KMS-11 (cell line): ENCODE measurements around the gene SCAPER.
"Not testable (repeated sequence)": the region's sequence is repeated elsewhere in the genome, so short reads cannot be mapped to it uniquely, and the experiment has no call there.

Experiments
- H2AFZ ChIP-seq: fragments of 200-600 bp; sonication (generic); 2 replicates; pipeline ENCODE4 v1.6.1; 2016; ENCODE audit warnings: antibody characterized with exemption, mixed run types, low read depth
- H3K27ac ChIP-seq: fragments of 200-600 bp; sonication (generic); 2 replicates; pipeline ENCODE4 v1.6.1; 2016; ENCODE audit warnings: mild to moderate bottlenecking, mixed run types
- H3K27me3 ChIP-seq: fragments of 200-600 bp; sonication (generic); 2 replicates; pipeline ENCODE4 v1.6.1; 2017; ENCODE audit warnings: mild to moderate bottlenecking, low read depth, mixed run types, moderate library complexity; ENCODE audit not compliant: insufficient read depth
- H3K36me3 ChIP-seq: fragments of 200-600 bp; sonication (generic); 2 replicates; pipeline ENCODE4 v1.6.1; 2017; ENCODE audit warnings: mild to moderate bottlenecking, mixed run types; ENCODE audit not compliant: insufficient read depth
- H3K4me1 ChIP-seq: fragments of 200-600 bp; sonication (generic); 2 replicates; pipeline ENCODE4 v1.6.1; 2016; ENCODE audit warnings: mild to moderate bottlenecking, low read depth, mixed run types; ENCODE audit not compliant: poor library complexity, severe bottlenecking
- H3K4me2 ChIP-seq: fragments of 200-600 bp; sonication (generic); 2 replicates; pipeline ENCODE4 v1.7.0; 2016; ENCODE audit warnings: mild to moderate bottlenecking, mixed run types
- H3K4me3 ChIP-seq: fragments of 200-600 bp; sonication (generic); IDR thresholded peaks from 2 replicates; pipeline ENCODE4 v1.6.1; 2017; ENCODE audit warnings: low read depth, low read length, mixed read lengths; ENCODE audit not compliant: insufficient read depth
- H3K79me2 ChIP-seq: fragments of 200-600 bp; sonication (generic); 2 replicates; pipeline ENCODE4 v1.6.1; 2016; ENCODE audit warnings: low read depth, mixed run types; ENCODE audit not compliant: insufficient read depth
- H3K9ac ChIP-seq: fragments of 200-600 bp; sonication (generic); 2 replicates; pipeline ENCODE4 v1.6.1; 2016; ENCODE audit warnings: mild to moderate bottlenecking, mixed run types
- H4K20me1 ChIP-seq: fragments of 200-600 bp; sonication (generic); 2 replicates; pipeline ENCODE4 v1.6.1; 2016; ENCODE audit warnings: mild to moderate bottlenecking, mixed run types; ENCODE audit not compliant: insufficient read depth
- CTCF ChIP-seq: fragments of 200-600 bp; sonication (generic); conservative IDR thresholded peaks from 2 replicates; pipeline ENCODE4 v1.6.1; 2017; ENCODE audit warnings: low read depth, mild to moderate bottlenecking, antibody characterized with exemption, low read length, moderate library complexity, mixed read lengths

SCAPER gene

GRCh38 chr15:76837474-76837873, 67.7 kb downstream of the SCAPER start:
- Histone ChIP-seq H3K79me2 (no peaks in the 10 kb centered on the region; the same call in 1 of the 2 replicates), H4K20me1 (no peaks in the 10 kb centered on the region), H3K9ac (no peak overlapping the region), H2AFZ (no peak overlapping the region), H3K4me2 (no peak overlapping the region), H3K27ac (no peak overlapping the region), H3K27me3 (no peaks in the 10 kb centered on the region), H3K4me3 (no peak overlapping the region), H3K36me3 (no peaks in the 10 kb centered on the region), H3K4me1 (no peaks in the 10 kb centered on the region)
- TF ChIP-seq CTCF, result no peak

- Histone ChIP-seq H3K4me1 (peaks cover 6% of the 10 kb centered on the region), H3K4me2 (no peak overlapping the region)
- no peak for TF ChIP-seq CTCF
These were observed 75.2 kb downstream of the SCAPER start for GRCh38 chr15:76829939-76830338.

GRCh38 chr15:76823890-76824289, 81.2 kb downstream of the SCAPER start:
- H3K36me3 ChIP-seq, result no peaks in the 10 kb centered on the region
- no peak overlapping the region for H2AFZ ChIP-seq
- H3K4me2 ChIP-seq, result no peak overlapping the region
- no peak for TF ChIP-seq CTCF
- H3K9ac ChIP-seq, result no peak overlapping the region
- peaks cover 6% of the 10 kb centered on the region for H3K4me1 ChIP-seq
- H3K79me2 ChIP-seq, result no peaks in the 10 kb centered on the region
- H3K27ac ChIP-seq, result no peak overlapping the region
- no peak overlapping the region for H3K4me3 ChIP-seq
- H3K27me3 ChIP-seq, result no peaks in the 10 kb centered on the region
- no peaks in the 10 kb centered on the region for H4K20me1 ChIP-seq

More at GRCh38 chr15:76829939-76830338, 75.2 kb downstream of the SCAPER start:
- Histone ChIP-seq H4K20me1 (no peaks in the 10 kb centered on the region), H3K9ac (no peak overlapping the region), H2AFZ (no peak overlapping the region), H3K27me3 (no peaks in the 10 kb centered on the region), H3K79me2 (no peaks in the 10 kb centered on the region; the same call in 1 of the 2 replicates), H3K27ac (no peak overlapping the region), H3K36me3 (no peaks in the 10 kb centered on the region), H3K4me3 (no peak overlapping the region)

- no peak overlapping the region for H3K4me3 ChIP-seq
- no peak overlapping the region for H3K4me2 ChIP-seq
- peaks cover 6% of the 10 kb centered on the region for H3K4me1 ChIP-seq
- no peaks in the 10 kb centered on the region for H3K36me3 ChIP-seq
- H3K27ac ChIP-seq, result no peak overlapping the region
- no peaks in the 10 kb centered on the region for H3K27me3 ChIP-seq
- H3K9ac ChIP-seq, result no peak overlapping the region
- no peak overlapping the region for H2AFZ ChIP-seq
- H4K20me1 ChIP-seq, result no peaks in the 10 kb centered on the region
- H3K79me2 ChIP-seq, result no peaks in the 10 kb centered on the region
- no peak for TF ChIP-seq CTCF
These were observed 81.8 kb downstream of the SCAPER start for GRCh38 chr15:76823303-76823702.

- not testable (repeated sequence) for H4K20me1 ChIP-seq, H3K4me3 ChIP-seq, H3K27ac ChIP-seq, H3K27me3 ChIP-seq, H3K36me3 ChIP-seq, H3K9ac ChIP-seq, H3K4me2 ChIP-seq, H2AFZ ChIP-seq, H3K79me2 ChIP-seq, H3K4me1 ChIP-seq
These were observed 86.2 kb downstream of the SCAPER start for GRCh38 chr15:76818926-76819325.
